DOHH2 (cell line): Measurements from ENCODE around the gene CPLANE2.

Experiments
- H3F3A ChIP-seq: fragments of 200-600 bp; sonication (generic), shearing (Covaris generic); 2 replicates; pipeline ENCODE4 v1.6.0; 2016; ENCODE audit warnings: antibody characterized with exemption, mild to moderate bottlenecking; ENCODE audit not compliant: control insufficient read depth, insufficient read depth
- H3K27ac ChIP-seq: fragments of 200-600 bp; sonication (generic); 2 replicates; pipeline ENCODE4 v1.5.1; 2014; ENCODE audit warnings: low read depth, mild to moderate bottlenecking, low read length, moderate library complexity
- H3K27me3 ChIP-seq: fragments of 200-600 bp; sonication (generic); 2 replicates; pipeline ENCODE4 v1.6.1; 2014; ENCODE audit warnings: mild to moderate bottlenecking, low read length, mixed read lengths; ENCODE audit not compliant: control insufficient read depth
- H3K36me3 ChIP-seq: fragments of 200-600 bp; sonication (generic); 2 replicates; pipeline ENCODE4 v1.6.1; 2014; ENCODE audit warnings: mild to moderate bottlenecking, low read length, moderate library complexity, mixed read lengths; ENCODE audit not compliant: control insufficient read depth
- H3K4me1 ChIP-seq: fragments of 200-600 bp; sonication (generic); 2 replicates; pipeline ENCODE4 v1.6.1; 2014; ENCODE audit warnings: mild to moderate bottlenecking, low read length, mixed read lengths; ENCODE audit not compliant: control insufficient read depth
- H3K4me2 ChIP-seq: fragments of 200-600 bp; sonication (generic); 2 replicates; pipeline ENCODE4 v1.6.0; 2014; ENCODE audit warnings: mild to moderate bottlenecking, low read length, moderate library complexity
- H3K4me3 ChIP-seq: fragments of 200-600 bp; sonication (generic); 2 replicates; pipeline ENCODE4 v1.5.1; 2014; ENCODE audit warnings: mild to moderate bottlenecking, low read length, mixed read lengths
- H3K79me2 ChIP-seq: fragments of 200-600 bp; sonication (generic); 2 replicates; pipeline ENCODE4 v1.6.1; 2014; ENCODE audit warnings: mild to moderate bottlenecking, low read length, mixed read lengths; ENCODE audit not compliant: control insufficient read depth
- H3K9me2 ChIP-seq: fragments of 200-600 bp; sonication (generic); replicated peaks from 2 replicates; pipeline ENCODE4 v1.6.1; 2014; ENCODE audit warnings: mild to moderate bottlenecking, low read length, mixed read lengths; ENCODE audit not compliant: control insufficient read depth
- H3K9me3 ChIP-seq: fragments of 200-600 bp; sonication (generic); 2 replicates; pipeline ENCODE4 v1.6.1; 2014; ENCODE audit warnings: antibody characterized with exemption, low read length, mixed read lengths; ENCODE audit not compliant: control insufficient read depth, insufficient read depth
- H4K20me1 ChIP-seq: fragments of 200-600 bp; sonication (generic); 2 replicates; pipeline ENCODE4 v1.6.0; 2014; ENCODE audit warnings: low read depth, mild to moderate bottlenecking, antibody characterized with exemption, low read length, moderate library complexity; ENCODE audit not compliant: control insufficient read depth, insufficient read depth
- EZH2phosphoT487 ChIP-seq: fragments of 200-600 bp; sonication (generic); IDR thresholded peaks from 2 replicates; pipeline ENCODE4 v1.6.1; 2017; ENCODE audit warnings: borderline replicate concordance, mild to moderate bottlenecking, antibody characterized with exemption, low read length, moderate library complexity, mixed read lengths
- TF ChIP-seq, protein P1 (sequence below): fragments of 200-600 bp; sonication (generic); IDR thresholded peaks from one replicate; pipeline ENCODE4 v1.5.1; 2014; ENCODE audit warnings: antibody characterized with exemption, mild to moderate bottlenecking, low read depth, low read length; ENCODE audit not compliant: poor library complexity, severe bottlenecking

Gene CPLANE2

DNA sequence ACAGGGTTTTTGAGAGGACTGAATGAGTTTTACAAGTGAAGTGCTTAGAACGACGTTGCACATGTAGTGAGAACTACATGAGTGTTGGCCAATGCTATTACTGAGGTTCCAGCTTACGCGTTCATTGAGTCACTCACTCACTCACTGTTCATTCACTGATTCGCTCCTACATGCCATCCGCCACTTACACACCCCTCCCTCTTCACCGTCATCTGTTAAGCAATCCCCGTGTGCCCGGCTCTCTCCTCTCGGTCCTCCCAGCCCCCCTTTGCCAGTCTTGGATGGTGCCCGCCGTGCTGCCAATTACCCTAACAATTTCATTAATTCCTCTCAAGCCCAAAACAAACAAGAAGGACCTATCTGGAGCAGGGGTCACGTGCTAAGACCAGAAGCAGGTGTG lies 53.8 kb downstream of the CPLANE2 start:
- no peak for TF ChIP-seq EZH2phosphoT487
- TF ChIP-seq, protein P1, sequence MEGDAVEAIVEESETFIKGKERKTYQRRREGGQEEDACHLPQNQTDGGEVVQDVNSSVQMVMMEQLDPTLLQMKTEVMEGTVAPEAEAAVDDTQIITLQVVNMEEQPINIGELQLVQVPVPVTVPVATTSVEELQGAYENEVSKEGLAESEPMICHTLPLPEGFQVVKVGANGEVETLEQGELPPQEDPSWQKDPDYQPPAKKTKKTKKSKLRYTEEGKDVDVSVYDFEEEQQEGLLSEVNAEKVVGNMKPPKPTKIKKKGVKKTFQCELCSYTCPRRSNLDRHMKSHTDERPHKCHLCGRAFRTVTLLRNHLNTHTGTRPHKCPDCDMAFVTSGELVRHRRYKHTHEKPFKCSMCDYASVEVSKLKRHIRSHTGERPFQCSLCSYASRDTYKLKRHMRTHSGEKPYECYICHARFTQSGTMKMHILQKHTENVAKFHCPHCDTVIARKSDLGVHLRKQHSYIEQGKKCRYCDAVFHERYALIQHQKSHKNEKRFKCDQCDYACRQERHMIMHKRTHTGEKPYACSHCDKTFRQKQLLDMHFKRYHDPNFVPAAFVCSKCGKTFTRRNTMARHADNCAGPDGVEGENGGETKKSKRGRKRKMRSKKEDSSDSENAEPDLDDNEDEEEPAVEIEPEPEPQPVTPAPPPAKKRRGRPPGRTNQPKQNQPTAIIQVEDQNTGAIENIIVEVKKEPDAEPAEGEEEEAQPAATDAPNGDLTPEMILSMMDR: no peak
- H3K27ac ChIP-seq: no peak overlapping the region
- no peak overlapping the region for H3K4me2 ChIP-seq
- no peaks in the 10 kb centered on the region for H3F3A ChIP-seq
- no peaks in the 10 kb centered on the region for H3K9me3 ChIP-seq
- H3K27me3 ChIP-seq: no peaks in the 10 kb centered on the region
- no peaks in the 10 kb centered on the region for H3K36me3 ChIP-seq
- H4K20me1 ChIP-seq: no peaks in the 10 kb centered on the region
- H3K9me2 ChIP-seq: no peaks in the 10 kb centered on the region
- H3K79me2 ChIP-seq: no peaks in the 10 kb centered on the region
- H3K4me1 ChIP-seq: no peaks in the 10 kb centered on the region
- no peak overlapping the region for H3K4me3 ChIP-seq

DNA sequence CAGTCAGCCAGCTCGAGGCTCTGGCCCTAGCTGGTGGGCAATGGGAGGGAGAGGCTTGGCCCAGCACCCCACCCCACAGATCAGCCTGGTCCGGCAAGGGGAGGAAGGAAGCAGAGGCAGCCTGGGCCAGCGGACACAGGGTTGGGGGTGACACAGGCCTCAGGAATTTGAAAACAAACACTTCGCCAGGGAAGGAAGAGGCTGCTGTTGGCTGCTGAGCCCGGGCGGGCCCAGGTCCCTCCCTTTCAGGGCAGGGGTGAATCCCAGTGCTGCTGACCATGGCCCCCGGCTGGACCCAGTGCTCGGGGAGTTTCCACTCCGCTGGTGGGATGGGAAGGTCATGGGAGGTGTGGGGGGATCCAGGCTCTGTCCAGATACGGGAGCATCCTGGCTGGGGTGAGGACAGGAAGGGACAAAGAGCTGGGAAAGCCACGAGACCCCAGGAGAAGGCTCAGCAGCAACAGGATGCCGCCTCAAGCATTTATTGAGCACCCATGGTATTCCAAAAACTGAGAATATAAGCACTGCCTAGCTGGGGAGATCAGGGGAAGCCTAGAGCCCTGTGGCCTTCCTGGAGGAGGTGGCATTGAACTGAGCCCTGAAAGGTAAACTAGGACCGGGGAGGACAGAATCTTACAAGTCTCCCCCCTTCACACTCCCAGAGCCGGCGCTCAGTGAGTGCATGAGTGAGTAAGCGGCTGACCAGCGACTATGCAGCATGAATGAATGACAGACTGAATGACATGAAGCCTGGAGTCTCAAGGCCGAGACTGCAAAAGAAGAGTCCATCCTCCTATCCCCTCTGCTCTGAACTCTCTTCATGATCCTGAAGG lies 54.9 kb downstream of the CPLANE2 start:
- H3F3A ChIP-seq: no peaks in the 10 kb centered on the region
- no peak overlapping the region for H3K4me3 ChIP-seq
- H4K20me1 ChIP-seq: no peaks in the 10 kb centered on the region
- no peak overlapping the region for H3K4me2 ChIP-seq
- H3K27ac ChIP-seq: no peak overlapping the region
- H3K27me3 ChIP-seq: no peaks in the 10 kb centered on the region
- H3K9me2 ChIP-seq: no peaks in the 10 kb centered on the region
- no peaks in the 10 kb centered on the region for H3K79me2 ChIP-seq
- no peaks in the 10 kb centered on the region for H3K4me1 ChIP-seq
- H3K36me3 ChIP-seq: no peaks in the 10 kb centered on the region
- H3K9me3 ChIP-seq: no peaks in the 10 kb centered on the region
- no peak for TF ChIP-seq EZH2phosphoT487
- TF ChIP-seq, protein P1: no peak
